HCT116 (cell line): ENCODE results near the gene PCDH9. TPM values are rescaled to one million over a fixed set of nuclear protein-coding genes. Genes with fewer than 3 reads are reported as not detected.

Experiments used
- ATAC-seq: fragments of 200-7000 bp; cut with Tn5 transposase; 2 replicates; pipeline ENCODE4 v1.9.1; 2020; ENCODE audit warnings: mild to moderate bottlenecking, moderate library complexity
- BruUV-seq: library from RNA; stranded (reverse); fragments of 400-500 nt; replicated peaks from 2 replicates; lab custom pipeline; 2021; lab: Mats Ljungman, UMichigan
- CTCF ChIA-PET: fragments of 300-600 bp; sonication (Branson Sonifier 250); formaldehyde crosslinking; loops from one replicate; lab custom pipeline; 2021; ENCODE audit warnings: antibody characterized with exemption; lab: Charles Lee
- POLR2A ChIA-PET: fragments of 300-600, 350-600 bp; sonication (Branson Sonifier 250); formaldehyde crosslinking; loops from one replicate; lab custom pipeline; 2021; ENCODE audit warnings: antibody characterized with exemption; lab: Charles Lee
- RAD21 ChIA-PET, 2 experiments: fragments of 300-600 bp; sonication (Branson Sonifier 250); formaldehyde crosslinking; loops; one replicate each; lab custom pipeline; 2023; ENCODE audit warnings: low total read pairs in 2 of 2; ENCODE audit not compliant: uncharacterized antibody in 2 of 2, unreplicated experiment in 2 of 2, low non-redundant PET in 1 of 2; lab: Charles Lee
- DNase-seq: peaks from one replicate; pipeline ENCODE4 v3.0.0-alpha.2; 2010; ENCODE audit warnings: low read depth, low spot score
- H2AFZ ChIP-seq: fragments of 200-600 bp; shearing (Covaris generic), sonication (generic); 2 replicates; pipeline ENCODE4 v1.6.1; 2017; ENCODE audit warnings: low read depth, mixed run types, mixed read lengths, antibody characterized with exemption, low read length; ENCODE audit not compliant: poor library complexity, severe bottlenecking
- H3K27ac ChIP-seq: 2 replicates; pipeline ENCODE4 v1.5.1; 2012; ENCODE audit warnings: low read depth, low read length
- H3K27me3 ChIP-seq: fragments of 200-600 bp; sonication (generic); 2 replicates; pipeline ENCODE4 v1.6.1; 2016; ENCODE audit warnings: mixed run types, low read length, mixed read lengths; ENCODE audit not compliant: insufficient read depth
- H3K36me3 ChIP-seq, 2 experiments: fragments of 200-500 bp in 1 of 2; fragments of 200-600 bp in 1 of 2; sonication (Bioruptor generic) in 1 of 2; sonication (generic) in 1 of 2; 2 replicates each; pipeline versions ENCODE4 v1.5.1 to v1.6.1; 2014 to 2016; ENCODE audit warnings: low read length in 2 of 2, inconsistent platforms in 1 of 2, mixed read lengths in 1 of 2, mixed run types in 1 of 2; ENCODE audit not compliant: insufficient read depth in 2 of 2, control insufficient read depth in 1 of 2
- H3K4me1 ChIP-seq, 2 experiments: fragments of 200-600 bp in 1 of 2; sonication (generic) in 1 of 2; 2 replicates each; pipeline versions ENCODE4 v1.5.1 to v1.6.1; 2012 to 2017; ENCODE audit warnings: low read length in 2 of 2, inconsistent platforms in 1 of 2, mild to moderate bottlenecking in 1 of 2, mixed read lengths in 1 of 2, mixed run types in 1 of 2, moderate library complexity in 1 of 2; ENCODE audit not compliant: insufficient read depth in 2 of 2, control insufficient read depth in 1 of 2
- H3K4me2 ChIP-seq: fragments of 200-600 bp; sonication (generic); 2 replicates; pipeline ENCODE4 v1.6.1; 2017; ENCODE audit warnings: mixed run types, low read length, mixed read lengths
- H3K4me3 ChIP-seq, 2 experiments: fragments of 200-600 bp in 1 of 2; sonication (generic) in 1 of 2; replicated peaks in 1 of 2; 2 replicates each; pipeline ENCODE4 v1.5.1; 2011 to 2016; ENCODE audit warnings: low read length in 2 of 2, control low read depth in 1 of 2, low read depth in 1 of 2, mild to moderate bottlenecking in 1 of 2, mixed read lengths in 1 of 2, mixed run types in 1 of 2
- H3K79me2 ChIP-seq: fragments of 200-600 bp; sonication (generic); 2 replicates; pipeline ENCODE4 v1.6.1; 2017; ENCODE audit warnings: mild to moderate bottlenecking, mixed run types, low read length, moderate library complexity, mixed read lengths; ENCODE audit not compliant: insufficient read depth
- H3K9ac ChIP-seq: fragments of 200-600 bp; sonication (generic); 2 replicates; pipeline ENCODE4 v1.6.1; 2016; ENCODE audit warnings: low read length, mixed read lengths
- H3K9me2 ChIP-seq: fragments of 200-600 bp; sonication (generic), shearing (Covaris generic); 2 replicates; pipeline ENCODE4 v1.6.1; 2017; ENCODE audit warnings: mixed run types, mild to moderate bottlenecking, moderate library complexity; ENCODE audit not compliant: insufficient read depth
- H3K9me3 ChIP-seq, 2 experiments: fragments of 200-500 bp in 1 of 2; fragments of 200-600 bp in 1 of 2; sonication (Bioruptor generic) in 1 of 2; sonication (generic) in 1 of 2; 2 replicates each; pipeline ENCODE4 v1.6.1; 2014 to 2017; ENCODE audit warnings: low read length in 2 of 2, mixed read lengths in 2 of 2, inconsistent platforms in 1 of 2, low read depth in 1 of 2, mild to moderate bottlenecking in 1 of 2, mixed run types in 1 of 2, moderate library complexity in 1 of 2; ENCODE audit not compliant: control insufficient read depth in 1 of 2, insufficient read depth in 1 of 2
- H4K20me1 ChIP-seq: fragments of 200-600 bp; sonication (generic), shearing (Covaris generic); 2 replicates; pipeline ENCODE4 v1.6.1; 2017; ENCODE audit warnings: mixed run types, mild to moderate bottlenecking, moderate library complexity; ENCODE audit not compliant: insufficient read depth
- CBX3 ChIP-seq: IDR thresholded peaks from 2 replicates; pipeline ENCODE4 v1.6.1; 2012; ENCODE audit warnings: low read depth
- ELF1 ChIP-seq: IDR thresholded peaks from 2 replicates; pipeline ENCODE4 v1.6.1; 2012; ENCODE audit warnings: low read depth, borderline replicate concordance
- EZH2phosphoT487 ChIP-seq: fragments of 200-600 bp; IDR thresholded peaks from 2 replicates; pipeline ENCODE4 v1.6.1; 2018; ENCODE audit warnings: antibody characterized with exemption, borderline replicate concordance
- FOSL1 ChIP-seq: IDR thresholded peaks from 2 replicates; pipeline ENCODE4 v1.6.1; 2012; ENCODE audit warnings: low read depth
- JUND ChIP-seq: IDR thresholded peaks from 2 replicates; pipeline ENCODE4 v1.6.1; 2012
- MAX ChIP-seq: IDR thresholded peaks from 2 replicates; pipeline ENCODE4 v1.6.1; 2012
- SIN3A ChIP-seq: IDR thresholded peaks from 2 replicates; pipeline ENCODE4 v1.6.1; 2012; ENCODE audit warnings: low read depth
- SP1 ChIP-seq: IDR thresholded peaks from 2 replicates; pipeline ENCODE4 v1.6.1; 2012; ENCODE audit warnings: low read depth
- ZFX ChIP-seq: fragments of 450-650 bp; IDR thresholded peaks from 2 replicates; pipeline ENCODE4 v1.6.1; 2017
- ZNF274 ChIP-seq: fragments of 200-500 bp; sonication (Bioruptor generic); IDR thresholded peaks from 2 replicates; pipeline ENCODE4 v1.6.1; 2014; ENCODE audit warnings: mild to moderate bottlenecking, low read depth, low read length, inconsistent platforms
- intact Hi-C: fragments of 100-400 bp; cut with micrococcal nuclease; formaldehyde crosslinking; loops from 2 replicates; pipeline ENCODE4 v1.10.0; 2022
- total RNA-seq: library from RNA; stranded (reverse); gene quantifications from one replicate; pipeline ENCODE4 v1.2.1, GENCODE V29; 2021; ENCODE audit not compliant: unreplicated experiment

Gene PCDH9
- total RNA-seq, 1 experiment from 2014 or later: 0.02 TPM

GRCh38 chr13:66927562-66927961 lies 302.6 kb downstream of the PCDH9 start:
- no peak overlapping the region for H2AFZ ChIP-seq
- TF ChIP-seq EZH2phosphoT487 (no peak), FOSL1 (no peak), JUND (no peak), ZFX (no peak), CBX3 (no peak)
- TF ChIP-seq, all 23 proteins: peak for 0
- no peak overlapping the region for H3K9ac ChIP-seq
- ChIA-PET CTCF (no interaction called here), POLR2A (no interaction called here), RAD21 (no interaction called here)
- no peak overlapping the region for H3K27ac ChIP-seq
- no peak for DNase-seq
- H3K9me2 ChIP-seq: no peaks in the 10 kb centered on the region
- no peaks in the 10 kb centered on the region for H3K9me3 ChIP-seq
- no peaks in the 10 kb centered on the region for H3K27me3 ChIP-seq
- no peaks in the 10 kb centered on the region for H3K4me1 ChIP-seq
- no TSS peak for BruUV-seq
- no peaks in the 10 kb centered on the region for H3K36me3 ChIP-seq
- intact Hi-C loops: no loop called here
- ATAC-seq: no peak
- H3K4me2 ChIP-seq: no peak overlapping the region
- no peaks in the 10 kb centered on the region; the same call in 1 of the 2 replicates for H4K20me1 ChIP-seq
- H3K79me2 ChIP-seq: no peaks in the 10 kb centered on the region
- H3K4me3 ChIP-seq: no peak overlapping the region

GRCh38 chr13:66926851-66927524 lies 303.1 kb downstream of the PCDH9 start:
- CTCF ChIA-PET: no interaction called here
- Histone ChIP-seq H3K27me3 (no peaks in the 10 kb centered on the region), H3K36me3 (no peaks in the 10 kb centered on the region), H3K9ac (no peak overlapping the region), H3K4me2 (no peak overlapping the region), H3K27ac (no peak overlapping the region), H3K4me1 (no peaks in the 10 kb centered on the region), H3K9me3 (no peaks in the 10 kb centered on the region), H3K79me2 (no peaks in the 10 kb centered on the region), H4K20me1 (no peaks in the 10 kb centered on the region; the same call in 1 of the 2 replicates), H3K4me3 (no peak overlapping the region), H3K9me2 (no peaks in the 10 kb centered on the region), H2AFZ (no peak overlapping the region)
- DNase-seq (no peak), ATAC-seq (no peak)
- POLR2A ChIA-PET: no interaction called here
- no TSS peak for BruUV-seq
- RAD21 ChIA-PET: no interaction called here
- intact Hi-C loops: no loop called here
- no peak for TF ChIP-seq MAX
- TF ChIP-seq SP1: no peak
- no peak for TF ChIP-seq SIN3A
- no peak for TF ChIP-seq ZNF274
- no peak for TF ChIP-seq FOSL1
- TF ChIP-seq ELF1: no peak
- no peak for TF ChIP-seq ZFX
